Stomach (tissue), 9 donors: ENCODE results near the gene NT5DC1. TPM values are rescaled to one million over a fixed set of nuclear protein-coding genes. Genes with fewer than 3 reads are reported as not detected.

Experiments used
- DNase-seq, 2 donors: peaks; one replicate each; pipeline versions ENCODE4 v3.0.0 to v3.0.0-alpha.2; 2013 to 2019
- H3K27ac ChIP-seq, 5 donors: fragments of 200-600 bp in 4 of 5; sonication (generic) in 4 of 5; one replicate each; pipeline ENCODE4 v1.5.1; 2013 to 2019; ENCODE audit warnings: mild to moderate bottlenecking in 1 of 5, moderate library complexity in 1 of 5
- H3K27me3 ChIP-seq, 3 donors: fragments of 200-600 bp; sonication (generic); one replicate each; pipeline ENCODE4 v1.5.1; 2017 to 2019; ENCODE audit warnings: mixed run types in 1 of 3
- H3K36me3 ChIP-seq, 4 donors: fragments of 200-600 bp; sonication (generic); 1 replicate in 3 of 4; 2 replicates in 1 of 4; pipeline ENCODE4 v1.5.1; 2016 to 2019
- H3K4me1 ChIP-seq, 4 donors: fragments of 200-600 bp; sonication (generic); one replicate each; pipeline ENCODE4 v1.5.1; 2016 to 2019
- H3K4me3 ChIP-seq, 4 donors: fragments of 200-600 bp; sonication (generic) in 3 of 4; one replicate each; pipeline ENCODE4 v1.5.1; 2016 to 2019; ENCODE audit warnings: mild to moderate bottlenecking in 1 of 4
- H3K9me3 ChIP-seq, 4 donors: fragments of 200-600 bp; sonication (generic); one replicate each; pipeline ENCODE4 v1.5.1; 2016 to 2019
- EP300 ChIP-seq: sonication (generic); formaldehyde crosslinking; IDR thresholded peaks from one replicate; pipeline ENCODE4 v1.6.1; 2017; ENCODE audit warnings: antibody characterized with exemption
- POLR2A ChIP-seq, 4 donors: fragments of 450-650 bp; IDR thresholded peaks; one replicate each; pipeline ENCODE4 v1.6.1; 2016; ENCODE audit warnings: antibody characterized with exemption in 4 of 4, control low read depth in 2 of 4, mild to moderate bottlenecking in 1 of 4, moderate library complexity in 1 of 4
- POLR2AphosphoS5 ChIP-seq, 3 donors: sonication (generic); formaldehyde crosslinking; IDR thresholded peaks; one replicate each; pipeline ENCODE4 v1.6.1; 2016; ENCODE audit warnings: antibody characterized with exemption in 3 of 3
- WGBS, 5 donors: extraction: QIAGEN DNeasy Blood & Tissue Kit in 3 of 5; methylation state at CpG; one replicate each; pipeline versions ENCODE4 v1.1.5 to v1.1.7; 2013 to 2018; 5-methylcytosine and 5-hydroxymethylcytosine counted together
- intact Hi-C: fragments of 100-400 bp; cut with DNase I; formaldehyde crosslinking; loops from one replicate; pipeline ENCODE4 v1.15.1; 2023; ENCODE audit warnings: low total_unique reads
- polyA plus RNA-seq, 3 donors: library from polyadenylated mRNA; stranded (reverse); fragments of 200-250 nt; gene quantifications; one replicate each; pipeline ENCODE4 v1.2.3, GENCODE V29; 2013
- total RNA-seq, 5 donors: library from RNA; depleted of rRNA; stranded (reverse); fragments of >200 nt; gene quantifications; one replicate each; pipeline versions ENCODE4 v1.1.0 to v1.2.3, GENCODE V29; 2014 to 2016
- TF ChIP-seq, protein P1 (sequence below), 7 experiments: fragments of 450-650 bp in 4 of 7; fragments of 200-600 bp in 3 of 7; sonication (generic) in 3 of 7; IDR thresholded peaks; one replicate each; pipeline ENCODE4 v1.5.1; 2016 to 2019; ENCODE audit warnings: antibody characterized with exemption in 7 of 7, control low read depth in 2 of 7, mild to moderate bottlenecking in 1 of 7
- donor health status: healthy with polysubstance abuse.
- donor health status: Bipolar disorder and iron deficiency.
- donor health status: healthy.

Gene NT5DC1
- total and polyA plus RNA-seq, 8 donors, result 8.0 to 136 (median 17.4) TPM

DNA sequence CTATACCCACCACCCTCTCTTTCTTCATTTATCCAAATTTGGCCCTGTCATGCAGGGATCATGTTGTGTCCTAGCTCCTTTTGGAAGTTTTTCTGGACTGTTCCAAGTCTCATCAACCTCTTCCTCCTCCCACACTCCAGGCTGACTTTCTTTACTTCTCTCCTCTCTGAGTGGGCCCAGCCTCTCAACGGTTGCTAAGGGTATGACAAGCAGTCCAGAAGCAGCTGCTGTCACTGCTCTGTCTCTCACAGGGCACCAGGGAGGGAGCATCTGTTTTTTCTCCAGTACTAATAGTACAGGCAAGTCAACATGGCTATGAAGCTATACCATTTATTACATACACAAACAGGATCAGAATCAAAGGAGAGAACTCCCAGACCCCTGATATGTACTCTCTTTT is 8.2 kb downstream of the NT5DC1 start:
- Histone ChIP-seq H3K4me3 (no peak overlapping the region), H3K36me3 (peaks cover 16 to 59% (median 54%) of the 10 kb centered on the region in 4 donors), H3K9me3 (no peaks in the 10 kb centered on the region), H3K27ac (no peak overlapping the region), H3K4me1 (peaks cover 12 to 49% (median 20%) of the 10 kb centered on the region in 4 donors), H3K27me3 (no peaks in the 10 kb centered on the region)
- intact Hi-C loops, result no loop called here
- TF ChIP-seq EP300 (no peak), POLR2A (IDR thresholded peaks at IDR 0.05) (no peak), POLR2AphosphoS5 (IDR thresholded peaks at IDR 0.05) (no peak)
- TF ChIP-seq, protein P1, sequence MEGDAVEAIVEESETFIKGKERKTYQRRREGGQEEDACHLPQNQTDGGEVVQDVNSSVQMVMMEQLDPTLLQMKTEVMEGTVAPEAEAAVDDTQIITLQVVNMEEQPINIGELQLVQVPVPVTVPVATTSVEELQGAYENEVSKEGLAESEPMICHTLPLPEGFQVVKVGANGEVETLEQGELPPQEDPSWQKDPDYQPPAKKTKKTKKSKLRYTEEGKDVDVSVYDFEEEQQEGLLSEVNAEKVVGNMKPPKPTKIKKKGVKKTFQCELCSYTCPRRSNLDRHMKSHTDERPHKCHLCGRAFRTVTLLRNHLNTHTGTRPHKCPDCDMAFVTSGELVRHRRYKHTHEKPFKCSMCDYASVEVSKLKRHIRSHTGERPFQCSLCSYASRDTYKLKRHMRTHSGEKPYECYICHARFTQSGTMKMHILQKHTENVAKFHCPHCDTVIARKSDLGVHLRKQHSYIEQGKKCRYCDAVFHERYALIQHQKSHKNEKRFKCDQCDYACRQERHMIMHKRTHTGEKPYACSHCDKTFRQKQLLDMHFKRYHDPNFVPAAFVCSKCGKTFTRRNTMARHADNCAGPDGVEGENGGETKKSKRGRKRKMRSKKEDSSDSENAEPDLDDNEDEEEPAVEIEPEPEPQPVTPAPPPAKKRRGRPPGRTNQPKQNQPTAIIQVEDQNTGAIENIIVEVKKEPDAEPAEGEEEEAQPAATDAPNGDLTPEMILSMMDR (IDR thresholded peaks at IDR 0.05), result no peak
- WGBS, 5 donors, result 40 to 89% (median 46%) methylated on average over 1 of the region's 1 CpG
- peak in 1 of 2 donors; percentile 52 for DNase-seq

DNA sequence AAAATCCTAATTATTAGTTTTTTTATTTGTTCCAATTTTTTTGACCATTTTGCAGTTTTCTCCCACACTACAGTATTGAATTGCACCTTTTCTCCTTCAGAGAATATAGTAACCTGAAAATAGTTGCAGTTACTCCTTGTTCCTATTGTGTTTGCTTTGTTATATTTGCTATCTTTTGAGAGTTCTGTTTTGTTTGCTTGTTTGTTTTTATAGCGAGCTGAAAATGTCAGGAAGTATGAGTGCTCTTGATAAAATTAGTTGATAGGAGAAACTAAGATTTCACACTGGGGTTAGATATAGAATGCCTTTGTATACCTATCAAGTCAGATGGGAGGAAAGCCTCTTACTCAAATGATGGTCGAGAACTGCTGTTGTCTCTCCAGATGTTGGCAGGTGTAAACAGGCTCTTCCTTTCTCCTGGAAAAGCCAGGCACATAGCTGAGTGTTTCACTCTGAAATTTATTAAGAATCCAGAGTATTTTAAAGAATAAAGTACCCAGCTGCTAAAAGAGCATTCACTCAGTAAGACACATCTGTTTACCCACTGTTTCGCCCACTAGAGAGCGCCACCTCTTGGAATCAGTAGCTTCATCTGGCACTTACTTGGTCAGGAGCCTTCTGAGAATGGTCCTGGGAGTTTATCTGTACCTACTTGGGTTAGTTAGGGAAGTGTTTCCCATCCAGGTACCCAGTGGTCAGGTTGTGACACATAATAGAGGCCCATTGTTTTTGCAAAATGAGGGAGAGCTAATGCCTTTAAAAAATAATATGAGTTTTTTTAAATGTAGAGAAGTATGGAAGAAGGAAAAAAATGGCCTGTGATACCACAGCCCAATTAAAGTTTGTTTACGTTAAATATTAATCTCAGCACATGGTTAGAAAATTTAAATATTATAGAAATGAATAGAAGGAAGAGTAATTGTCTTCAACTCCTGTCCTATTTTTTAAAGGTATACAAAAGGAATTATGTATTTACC is 11.2 kb downstream of the NT5DC1 start:
- TF ChIP-seq POLR2AphosphoS5 (IDR thresholded peaks at IDR 0.05) (no peak), EP300 (no peak), POLR2A (IDR thresholded peaks at IDR 0.05) (no peak)
- TF ChIP-seq, protein P1 (IDR thresholded peaks at IDR 0.05), result no peak
- Histone ChIP-seq H3K4me1 (peaks cover 0 to 19% (median under 1%) of the 10 kb centered on the region in 4 donors), H3K9me3 (no peaks in the 10 kb centered on the region), H3K27me3 (no peaks in the 10 kb centered on the region), H3K27ac (no peak overlapping the region), H3K36me3 (peaks cover 16 to 77% (median 77%) of the 10 kb centered on the region in 4 donors), H3K4me3 (no peak overlapping the region)
- 47 to 79% (median 67%) methylated on average over 5 of the region's 5 CpGs for WGBS, 5 donors
- intact Hi-C loops, result no loop called here
- peak; percentile 37 to 47 for DNase-seq

DNA sequence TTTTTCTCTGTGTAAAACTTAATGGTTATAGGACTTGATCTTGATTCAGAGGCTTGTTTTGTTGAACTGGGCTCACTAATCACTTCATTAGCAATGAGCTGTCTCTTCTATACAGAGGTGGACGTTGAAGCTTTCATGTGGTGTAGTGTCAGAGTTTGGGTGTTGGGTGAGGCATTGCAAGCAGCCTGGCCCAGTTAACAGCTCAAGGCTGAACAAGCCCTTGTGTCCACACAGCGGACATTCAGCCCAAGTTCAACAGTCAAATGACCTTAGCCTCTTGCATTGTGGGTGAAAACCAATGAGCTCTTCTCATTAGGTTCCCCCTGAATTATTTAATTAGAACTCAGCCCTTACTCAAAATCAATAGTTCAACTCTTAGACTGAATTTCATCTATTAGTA is 12.7 kb downstream of the NT5DC1 start:
- no peaks in the 10 kb centered on the region for H3K9me3 ChIP-seq
- peaks cover 16 to 85% (median 81%) of the 10 kb centered on the region in 4 donors for H3K36me3 ChIP-seq
- intact Hi-C loops, result no loop called here
- no peak for DNase-seq
- no peak overlapping the region for H3K27ac ChIP-seq
- 94 to 99% (median 97%) methylated on average over 2 of the region's 2 CpGs for WGBS, 5 donors
- H3K4me1 ChIP-seq, result peaks cover 0 to 15% (median 0%) of the 10 kb centered on the region in 4 donors
- H3K27me3 ChIP-seq, result no peaks in the 10 kb centered on the region
- TF ChIP-seq, protein P1 (IDR thresholded peaks at IDR 0.05), result no peak
- TF ChIP-seq POLR2AphosphoS5 (IDR thresholded peaks at IDR 0.05), result no peak
- no peak for TF ChIP-seq POLR2A (IDR thresholded peaks at IDR 0.05)
- no peak for TF ChIP-seq EP300
- H3K4me3 ChIP-seq, result no peak overlapping the region

DNA sequence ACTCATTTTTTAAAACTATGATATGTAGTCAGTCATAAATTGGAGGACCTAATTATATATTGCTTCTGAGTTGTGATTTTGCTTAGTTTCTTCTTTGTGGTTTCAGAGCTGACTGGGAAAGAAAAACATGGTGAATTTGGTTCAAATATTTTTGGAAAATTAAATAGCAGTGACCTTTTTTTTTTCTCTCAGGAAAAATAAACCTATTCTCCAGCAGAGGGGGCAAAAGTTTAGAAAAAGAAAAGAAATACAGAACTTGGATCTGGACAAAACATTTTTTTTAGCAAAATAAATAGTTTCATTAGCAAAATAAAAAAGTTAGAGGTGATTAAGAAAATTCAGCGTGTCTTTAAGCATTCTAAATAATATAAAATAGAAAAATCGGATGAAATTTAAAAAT is 15.1 kb downstream of the NT5DC1 start:
- no peaks in the 10 kb centered on the region for H3K27me3 ChIP-seq
- intact Hi-C loops, result no loop called here
- H3K36me3 ChIP-seq, result peaks cover 8 to 81% (median 75%) of the 10 kb centered on the region in 4 donors
- H3K9me3 ChIP-seq, result no peaks in the 10 kb centered on the region
- TF ChIP-seq, protein P1 (IDR thresholded peaks at IDR 0.05), result peak in 1 of 7 experiments; percentile 16
- TF ChIP-seq EP300, result no peak
- H3K4me3 ChIP-seq, result no peak overlapping the region
- DNase-seq, result no peak
- peaks cover 0 to 15% (median 0%) of the 10 kb centered on the region in 4 donors for H3K4me1 ChIP-seq
- WGBS, 5 donors, result 70 to 98% (median 94%) methylated on average over 2 of the region's 2 CpGs
- no peak overlapping the region for H3K27ac ChIP-seq
